ENCODE results near the gene PADI4. TPM values are rescaled to one million over a fixed set of nuclear protein-coding genes. Genes with fewer than 3 reads are reported as not detected.

The PADI4 gene
- total RNA-seq, 2 experiments from 2014 or later: 0.23 to 0.30 TPM

DNA sequence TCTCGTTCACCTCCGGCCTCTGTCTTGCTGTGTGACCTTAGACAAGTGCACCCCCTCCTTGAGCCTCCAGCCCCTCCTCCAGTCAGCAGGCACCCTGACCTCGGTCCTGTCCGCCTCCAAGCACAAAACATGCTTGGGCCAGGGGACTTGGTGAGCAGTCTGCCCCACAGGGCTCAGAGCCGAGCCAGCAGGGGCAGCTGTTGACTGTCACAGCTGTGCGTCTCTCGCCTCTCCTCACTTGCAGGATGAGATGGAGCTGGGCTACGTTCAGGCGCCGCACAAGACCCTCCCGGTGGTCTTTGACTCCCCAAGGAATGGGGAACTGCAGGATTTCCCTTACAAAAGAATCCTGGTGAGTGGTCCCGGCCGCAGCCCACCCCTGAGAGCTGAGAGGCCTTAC, 34.9 kb upstream of the PADI4 start:
- no peak for DNase-seq
- no peaks in the 10 kb centered on the region for H3K4me1 Mint-ChIP-seq
- no peaks in the 10 kb centered on the region for H3K9me3 Mint-ChIP-seq (ENCODE audit: low read depth)
- no peak overlapping the region for H3K4me3 Mint-ChIP-seq
- CTCF ChIA-PET: interaction anchor here (0.8 to 1.4 kb wide), 3 partner anchors 14 to 46 kb away, joined by 3 to 4 read pairs (median 4); no protein-coding TSS in a partner anchor
- H3K36me3 Mint-ChIP-seq (ENCODE audit: low read depth): no peaks in the 10 kb centered on the region
- H3K27me3 Mint-ChIP-seq: peaks cover 7% of the 10 kb centered on the region
- ATAC-seq: no peak
- H3K27ac Mint-ChIP-seq: no peak overlapping the region
- POLR2A ChIA-PET: no interaction called here
- intact Hi-C loops (cut with DNase I, micrococcal nuclease): no loop called here

- H3K27me3 Mint-ChIP-seq: peaks cover 7% of the 10 kb centered on the region
- H3K4me3 Mint-ChIP-seq: no peak overlapping the region
- no peaks in the 10 kb centered on the region for H3K36me3 Mint-ChIP-seq (ENCODE audit: low read depth)
- ATAC-seq: peak; percentile 47
- ChIA-PET POLR2A (no interaction called here), CTCF (interaction anchor here (0.7 to 1.4 kb wide), 5 partner anchors 13 to 149 kb away, joined by 3 to 4 read pairs (median 4); no protein-coding TSS in a partner anchor)
- peak; percentile 67 for DNase-seq
- no peak overlapping the region for H3K27ac Mint-ChIP-seq
- no peaks in the 10 kb centered on the region for H3K4me1 Mint-ChIP-seq
- intact Hi-C loops (cut with DNase I, micrococcal nuclease): loop anchor here in 1 of 2 experiments (1.0 kb wide), 1 partner anchor 149 kb away; no protein-coding TSS in a partner anchor
- no peaks in the 10 kb centered on the region for H3K9me3 Mint-ChIP-seq (ENCODE audit: low read depth)
Measured at GRCh38 chr1:17274186-17275170, 33.5 kb upstream of the PADI4 start.

DNA sequence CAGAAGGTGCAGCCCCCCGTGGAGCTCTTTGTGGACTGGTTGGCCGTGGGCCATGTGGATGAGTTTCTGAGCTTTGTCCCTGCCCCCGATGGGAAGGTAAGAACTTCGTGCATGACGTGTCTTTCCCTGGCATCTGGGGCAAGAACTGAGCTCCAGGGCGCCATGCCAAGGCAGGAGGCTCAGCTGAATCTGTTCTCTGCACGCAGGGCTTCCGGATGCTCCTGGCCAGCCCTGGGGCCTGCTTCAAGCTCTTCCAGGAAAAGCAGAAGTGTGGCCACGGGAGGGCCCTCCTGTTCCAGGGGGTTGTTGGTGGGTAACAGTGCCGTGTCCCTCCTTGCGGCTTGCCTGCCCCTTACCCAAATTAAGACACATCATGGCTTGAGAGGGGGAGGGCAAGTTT, 31.4 kb upstream of the PADI4 start:
- intact Hi-C loops (cut with DNase I, micrococcal nuclease): no loop called here
- CTCF ChIA-PET: interaction anchor here (0.7 kb wide), 2 partner anchors 57 to 144 kb away, joined by 3 read pairs; no protein-coding TSS in a partner anchor
- peaks cover 10% of the 10 kb centered on the region for H3K27me3 Mint-ChIP-seq

DNA sequence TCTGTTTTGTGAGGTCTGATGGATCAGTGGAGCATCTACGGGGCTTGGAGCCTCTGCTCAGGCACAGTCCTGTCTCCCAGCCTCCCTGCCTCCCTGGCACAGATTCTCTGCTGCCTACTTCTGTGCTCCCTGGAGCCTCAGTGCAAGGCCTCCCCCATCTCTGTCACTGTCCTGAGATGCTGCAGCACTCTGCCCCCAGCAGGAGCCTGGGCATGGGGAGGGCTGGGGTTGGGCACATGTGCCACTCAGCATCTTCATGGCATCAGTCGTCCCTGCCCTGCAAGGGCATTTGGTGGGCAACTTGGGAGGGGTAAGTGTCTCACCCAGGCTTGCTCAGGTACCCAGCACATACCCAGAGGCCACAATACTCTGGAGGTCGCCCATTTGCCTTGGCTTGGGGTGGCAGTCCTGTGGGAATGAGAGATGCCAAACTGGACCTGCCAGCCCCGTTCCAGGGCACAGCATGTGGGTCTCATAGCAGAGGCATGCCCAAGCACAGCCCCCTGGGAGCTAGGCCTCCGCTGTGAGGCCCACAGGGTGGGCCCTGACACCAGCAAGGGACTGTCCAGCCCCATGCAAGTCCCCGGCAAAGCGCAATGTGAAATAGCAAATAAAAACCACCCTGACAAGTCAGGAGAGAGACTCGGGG, 30.4 kb upstream of the PADI4 start:
- no peaks in the 10 kb centered on the region for H3K4me1 Mint-ChIP-seq
- DNase-seq (no peak), ATAC-seq (no peak)
- peaks cover 16% of the 10 kb centered on the region for H3K27me3 Mint-ChIP-seq
- H3K4me3 Mint-ChIP-seq: no peak overlapping the region
- no peak overlapping the region for H3K27ac Mint-ChIP-seq
- ChIA-PET POLR2A (no interaction called here), CTCF (no interaction called here)
- intact Hi-C loops (cut with DNase I, micrococcal nuclease): no loop called here
- no peaks in the 10 kb centered on the region for H3K36me3 Mint-ChIP-seq (ENCODE audit: low read depth)
- no peaks in the 10 kb centered on the region for H3K9me3 Mint-ChIP-seq (ENCODE audit: low read depth)

More for the DNA sequence above, 31.4 kb upstream of the PADI4 start:
- H3K4me3 Mint-ChIP-seq: no peak overlapping the region
- H3K36me3 Mint-ChIP-seq (ENCODE audit: low read depth): no peaks in the 10 kb centered on the region
- DNase-seq: no peak
- H3K9me3 Mint-ChIP-seq (ENCODE audit: low read depth): no peaks in the 10 kb centered on the region
- no peaks in the 10 kb centered on the region for H3K4me1 Mint-ChIP-seq
- POLR2A ChIA-PET: no interaction called here
- H3K27ac Mint-ChIP-seq: no peak overlapping the region
- no peak for ATAC-seq

DNA sequence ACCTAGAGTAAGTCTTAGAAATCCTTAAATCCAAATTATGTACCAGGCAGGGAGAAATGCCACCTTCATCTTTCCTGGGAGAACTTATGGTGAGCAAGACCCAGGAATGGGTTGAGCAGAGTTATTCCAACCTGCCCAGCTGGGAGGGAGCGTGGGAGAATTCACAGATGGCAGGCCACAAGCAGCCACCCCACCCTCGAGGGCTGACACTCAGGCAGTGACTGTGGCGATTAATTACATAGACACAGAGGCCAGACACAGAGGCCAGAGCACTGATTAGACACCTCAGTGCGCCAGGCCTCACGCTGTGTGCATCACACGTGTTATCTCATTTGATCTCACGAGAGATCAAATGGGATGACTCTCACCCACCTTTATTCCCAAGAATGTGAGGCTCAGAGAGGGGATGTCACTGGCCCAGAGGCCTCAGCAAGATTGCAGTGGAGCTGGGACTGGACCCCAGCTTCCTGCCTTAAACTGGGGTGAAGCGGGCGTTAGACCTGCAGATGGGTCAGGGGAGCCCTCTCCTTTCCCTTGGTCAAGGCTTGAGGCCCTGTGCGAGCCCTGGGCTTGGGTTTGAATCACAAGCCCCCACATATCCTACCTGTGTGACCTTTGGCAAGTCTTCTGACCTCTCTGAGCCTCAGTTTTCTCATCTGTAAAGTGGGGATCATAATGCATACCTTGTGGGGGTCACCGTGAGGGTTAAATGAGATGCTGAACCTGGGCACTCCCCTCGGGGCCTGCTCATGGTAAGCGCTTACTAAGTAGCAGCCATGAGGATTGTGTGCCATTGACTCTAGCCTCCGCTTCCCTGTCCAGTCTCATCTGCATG, 28.8 kb upstream of the PADI4 start:
- ATAC-seq: no peak
- no peak for DNase-seq
- CTCF ChIA-PET: no interaction called here
- no peak overlapping the region for H3K27ac Mint-ChIP-seq
- no peaks in the 10 kb centered on the region for H3K36me3 Mint-ChIP-seq (ENCODE audit: low read depth)
- H3K4me1 Mint-ChIP-seq: no peaks in the 10 kb centered on the region
- no peaks in the 10 kb centered on the region for H3K9me3 Mint-ChIP-seq (ENCODE audit: low read depth)
- no peak overlapping the region for H3K4me3 Mint-ChIP-seq
- POLR2A ChIA-PET: no interaction called here
- peaks cover 17% of the 10 kb centered on the region for H3K27me3 Mint-ChIP-seq
- intact Hi-C loops (cut with DNase I, micrococcal nuclease): no loop called here

- Mint-ChIP-seq H3K4me3 (no peak overlapping the region), H3K4me1 (no peaks in the 10 kb centered on the region), H3K27ac (no peak overlapping the region), H3K36me3 (ENCODE audit: low read depth) (no peaks in the 10 kb centered on the region), H3K27me3 (peaks cover 15% of the 10 kb centered on the region), H3K9me3 (ENCODE audit: low read depth) (no peaks in the 10 kb centered on the region)
- intact Hi-C loops (cut with DNase I, micrococcal nuclease): no loop called here
- ATAC-seq: no peak
- no peak for DNase-seq
- POLR2A ChIA-PET: no interaction called here
- CTCF ChIA-PET: no interaction called here
Measured at GRCh38 chr1:17280436-17280835, 27.6 kb upstream of the PADI4 start.

- Mint-ChIP-seq H3K36me3 (ENCODE audit: low read depth) (no peaks in the 10 kb centered on the region), H3K27ac (no peak overlapping the region), H3K4me3 (no peak overlapping the region), H3K9me3 (ENCODE audit: low read depth) (no peaks in the 10 kb centered on the region), H3K27me3 (peaks cover 11% of the 10 kb centered on the region), H3K4me1 (no peaks in the 10 kb centered on the region)
- DNase-seq: no peak
- POLR2A ChIA-PET: no interaction called here
- CTCF ChIA-PET: no interaction called here
- intact Hi-C loops (cut with DNase I, micrococcal nuclease): no loop called here
- no peak for ATAC-seq
Measured at GRCh38 chr1:17280894-17281293, 27.1 kb upstream of the PADI4 start.

- Mint-ChIP-seq H3K4me3 (no peak overlapping the region), H3K4me1 (no peaks in the 10 kb centered on the region), H3K27ac (no peak overlapping the region), H3K9me3 (ENCODE audit: low read depth) (no peaks in the 10 kb centered on the region), H3K27me3 (peaks cover 11% of the 10 kb centered on the region), H3K36me3 (ENCODE audit: low read depth) (no peaks in the 10 kb centered on the region)
- intact Hi-C loops (cut with DNase I, micrococcal nuclease): no loop called here
- ATAC-seq: no peak
- ChIA-PET POLR2A (no interaction called here), CTCF (interaction anchor here (0.9 kb wide), 1 partner anchor 117 kb away, joined by 3 read pairs; no protein-coding TSS in a partner anchor)
- no peak for DNase-seq
Measured at GRCh38 chr1:17281775-17282181, 26.2 kb upstream of the PADI4 start.

- ATAC-seq (no peak), DNase-seq (no peak)
- H3K27ac Mint-ChIP-seq: no peak overlapping the region
- POLR2A ChIA-PET: no interaction called here
- no peaks in the 10 kb centered on the region for H3K36me3 Mint-ChIP-seq (ENCODE audit: low read depth)
- H3K4me1 Mint-ChIP-seq: no peaks in the 10 kb centered on the region
- CTCF ChIA-PET: no interaction called here
- intact Hi-C loops (cut with DNase I, micrococcal nuclease): no loop called here
- no peak overlapping the region for H3K4me3 Mint-ChIP-seq
- H3K9me3 Mint-ChIP-seq (ENCODE audit: low read depth): no peaks in the 10 kb centered on the region
- H3K27me3 Mint-ChIP-seq: peaks cover 11% of the 10 kb centered on the region
Measured at GRCh38 chr1:17282836-17283235, 25.2 kb upstream of the PADI4 start.

GRCh38 chr1:17286646-17287045, 21.4 kb upstream of the PADI4 start:
- H3K27ac Mint-ChIP-seq: no peak overlapping the region
- CTCF ChIA-PET: interaction anchor here (1.5 kb wide), 1 partner anchor 13 kb away, joined by 4 read pairs; no protein-coding TSS in a partner anchor
- peaks cover 8% of the 10 kb centered on the region for H3K27me3 Mint-ChIP-seq
- no peak overlapping the region for H3K4me3 Mint-ChIP-seq
- H3K36me3 Mint-ChIP-seq (ENCODE audit: low read depth): no peaks in the 10 kb centered on the region
- no peaks in the 10 kb centered on the region for H3K4me1 Mint-ChIP-seq
- POLR2A ChIA-PET: no interaction called here
- ATAC-seq (no peak), DNase-seq (no peak)
- H3K9me3 Mint-ChIP-seq (ENCODE audit: low read depth): no peaks in the 10 kb centered on the region
- intact Hi-C loops (cut with DNase I, micrococcal nuclease): no loop called here

DNA sequence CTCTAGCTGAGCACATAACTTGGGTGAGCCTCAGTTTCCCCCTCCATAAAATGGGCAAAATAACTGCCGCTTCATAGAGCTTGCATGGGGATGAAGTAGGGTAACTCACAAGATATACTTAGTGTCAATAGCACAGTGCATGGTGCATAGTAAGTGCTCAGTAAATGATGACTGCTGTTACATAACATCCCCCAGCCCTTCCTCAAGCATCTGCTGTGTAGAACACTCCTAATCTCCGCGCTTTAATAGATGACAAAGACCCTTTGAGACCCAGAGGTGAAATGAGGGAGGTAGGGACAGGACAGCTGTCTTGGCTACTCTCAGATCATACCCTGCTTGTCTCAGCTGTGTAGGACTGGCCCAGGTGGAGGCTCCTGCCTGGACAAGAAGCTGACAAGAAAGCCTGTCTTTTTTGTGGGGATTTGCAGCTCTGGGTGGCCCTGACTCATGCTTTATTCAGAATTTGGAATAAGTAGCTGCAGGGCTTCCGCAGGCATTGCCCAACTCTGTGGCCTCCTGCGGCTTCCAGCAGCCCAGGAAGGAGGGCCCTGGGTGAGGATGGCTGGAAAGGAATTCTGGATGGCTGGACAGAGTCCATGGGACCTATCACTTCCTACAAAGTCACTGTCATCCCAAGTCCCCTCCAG, 20.7 kb upstream of the PADI4 start:
- H3K27me3 Mint-ChIP-seq: peaks cover 3% of the 10 kb centered on the region
- H3K4me1 Mint-ChIP-seq: no peaks in the 10 kb centered on the region

More for the DNA sequence above, 20.7 kb upstream of the PADI4 start:
- no peak for ATAC-seq
- intact Hi-C loops (cut with DNase I, micrococcal nuclease): no loop called here
- no peaks in the 10 kb centered on the region for H3K9me3 Mint-ChIP-seq (ENCODE audit: low read depth)
- CTCF ChIA-PET: interaction anchor here (1.5 kb wide), 1 partner anchor 13 kb away, joined by 4 read pairs; no protein-coding TSS in a partner anchor
- H3K36me3 Mint-ChIP-seq (ENCODE audit: low read depth): no peaks in the 10 kb centered on the region
- no peak overlapping the region for H3K27ac Mint-ChIP-seq
- H3K4me3 Mint-ChIP-seq: no peak overlapping the region
- POLR2A ChIA-PET: no interaction called here
- no peak for DNase-seq

Data from activated CD4-positive, alpha-beta T cell treated with anti-CD3 and anti-CD28 coated beads for 36 hours (primary cell).